Measurements from ENCODE around the gene MZB1. TPM values are rescaled to one million over a fixed set of nuclear protein-coding genes. Genes with fewer than 3 reads are reported as not detected.
"Not testable (repeated sequence)": the region's sequence is repeated elsewhere in the genome, so short reads cannot be mapped to it uniquely, and the experiment has no call there.

MZB1 gene
- total RNA-seq, 1 donor from 2014 or later: 53.6 TPM

GRCh38 chr5:139394123-139394653 is 4.5 kb upstream of the MZB1 start:
- intact Hi-C loops (cut with micrococcal nuclease): loop anchor here (5.0 kb wide), 2 partner anchors 122 to 817 kb away; partner anchors contain the start of gene HSPA9
- H3K9me3 Mint-ChIP-seq: no peaks in the 10 kb centered on the region
- H3K36me3 Mint-ChIP-seq (ENCODE audit: low read depth): peaks cover 58% of the 10 kb centered on the region
- peaks cover 45% of the 10 kb centered on the region for H3K4me1 Mint-ChIP-seq (ENCODE audit: low read depth)
- H3K4me3 Mint-ChIP-seq (ENCODE audit: low read depth): peak overlapping the region; percentile 96
- no peaks in the 10 kb centered on the region for H3K27me3 Mint-ChIP-seq (ENCODE audit: low read depth)
- peak overlapping the region; percentile 97 for H3K27ac Mint-ChIP-seq
- peak; percentile 54 for DNase-seq (ENCODE audit: low spot score)

- Mint-ChIP-seq H3K4me3 (ENCODE audit: low read depth) (peak overlapping the region; percentile 96), H3K9me3 (no peaks in the 10 kb centered on the region), H3K27ac (peak overlapping the region; percentile 97), H3K4me1 (ENCODE audit: low read depth) (peaks cover 46% of the 10 kb centered on the region), H3K27me3 (ENCODE audit: low read depth) (no peaks in the 10 kb centered on the region), H3K36me3 (ENCODE audit: low read depth) (peaks cover 60% of the 10 kb centered on the region)
- intact Hi-C loops (cut with micrococcal nuclease): loop anchor here (1.0 to 5.0 kb wide), 4 partner anchors 11 to 816 kb away; partner anchors contain the start of genes DNAJC18, HSPA9 and SPATA24
- no peak for DNase-seq (ENCODE audit: low spot score)
Measured at GRCh38 chr5:139393497-139394122, 3.9 kb upstream of the MZB1 start.

GRCh38 chr5:139392678-139393496 is 3.2 kb upstream of the MZB1 start:
- H3K27me3 Mint-ChIP-seq (ENCODE audit: low read depth): no peaks in the 10 kb centered on the region
- H3K4me3 Mint-ChIP-seq (ENCODE audit: low read depth): peak overlapping the region; percentile 96
- DNase-seq (ENCODE audit: low spot score): peak; percentile 84
- intact Hi-C loops (cut with micrococcal nuclease): loop anchor here (1.0 to 5.0 kb wide), 4 partner anchors 11 to 816 kb away; partner anchors contain the start of genes DNAJC18, HSPA9 and SPATA24
- H3K4me1 Mint-ChIP-seq (ENCODE audit: low read depth): peaks cover 51% of the 10 kb centered on the region
- no peaks in the 10 kb centered on the region for H3K9me3 Mint-ChIP-seq
- H3K27ac Mint-ChIP-seq: peak overlapping the region; percentile 97
- H3K36me3 Mint-ChIP-seq (ENCODE audit: low read depth): peaks cover 58% of the 10 kb centered on the region

DNA sequence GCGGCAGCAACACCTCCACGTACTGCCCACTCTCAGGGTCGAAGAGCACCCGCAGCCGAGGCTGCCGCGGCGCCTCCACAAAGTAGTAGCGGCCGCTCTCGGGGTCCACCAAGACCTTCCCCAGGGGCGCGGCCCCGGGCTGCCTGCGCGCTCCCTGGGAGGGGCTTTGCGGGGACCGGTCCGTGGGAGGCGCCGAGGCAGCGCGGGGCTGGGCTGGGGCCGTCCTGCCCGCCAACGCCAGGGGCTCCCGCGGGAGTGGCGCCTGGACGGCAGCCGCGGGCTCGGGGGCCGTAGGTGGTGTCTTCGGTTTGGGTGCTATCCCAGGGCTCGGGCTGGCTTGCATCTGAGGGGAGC is 2.6 kb upstream of the MZB1 start:
- intact Hi-C loops (cut with micrococcal nuclease): loop anchor here (2.0 to 5.0 kb wide), 3 partner anchors 46 to 815 kb away; partner anchors contain the start of genes DNAJC18 and HSPA9
- no peaks in the 10 kb centered on the region for H3K27me3 Mint-ChIP-seq (ENCODE audit: low read depth)
- peak overlapping the region; percentile 100 for H3K27ac Mint-ChIP-seq
- no peaks in the 10 kb centered on the region for H3K9me3 Mint-ChIP-seq
- peak overlapping the region; percentile 100 for H3K4me3 Mint-ChIP-seq (ENCODE audit: low read depth)
- peaks cover 51% of the 10 kb centered on the region for H3K4me1 Mint-ChIP-seq (ENCODE audit: low read depth)
- no peak for DNase-seq (ENCODE audit: low spot score)
- peaks cover 52% of the 10 kb centered on the region for H3K36me3 Mint-ChIP-seq (ENCODE audit: low read depth)

DNA sequence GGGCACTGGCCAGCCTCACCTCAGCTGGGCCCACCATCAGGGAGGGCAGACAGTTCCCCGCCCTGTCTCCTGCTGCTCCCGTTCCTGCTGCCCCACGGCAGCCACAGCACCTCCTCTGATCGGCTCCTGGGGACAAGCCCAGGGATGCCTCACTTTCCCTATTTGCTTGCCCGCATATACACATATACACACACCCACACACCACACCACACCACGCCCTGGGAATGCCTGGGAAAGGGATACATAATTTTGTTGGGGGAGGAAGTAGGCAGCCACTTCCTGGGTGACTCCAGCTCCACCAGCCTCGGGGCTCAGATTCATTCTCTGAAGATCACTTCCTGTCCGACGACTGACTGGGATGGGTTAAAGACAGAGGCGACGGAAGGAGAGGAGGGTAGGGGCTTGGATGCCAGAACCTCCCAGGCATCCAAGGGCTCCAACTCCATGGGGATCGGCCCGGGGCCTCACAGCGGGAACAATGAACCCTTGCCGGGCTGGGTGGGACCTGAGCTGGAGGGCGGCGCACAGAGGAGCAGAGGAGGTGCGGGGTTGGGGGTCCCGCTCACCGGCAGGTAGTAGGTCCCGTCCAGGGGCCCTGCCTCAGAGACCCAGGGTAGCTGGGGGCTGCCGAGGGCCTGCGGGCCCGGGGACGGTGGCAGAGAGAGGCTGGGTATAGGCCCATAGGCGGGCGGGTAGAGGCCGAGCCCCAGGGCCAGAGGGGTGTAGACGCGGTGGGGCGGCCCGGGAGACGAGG is 2.0 kb upstream of the MZB1 start:
- Mint-ChIP-seq H3K9me3 (no peaks in the 10 kb centered on the region), H3K36me3 (ENCODE audit: low read depth) (peaks cover 46% of the 10 kb centered on the region), H3K27me3 (ENCODE audit: low read depth) (no peaks in the 10 kb centered on the region), H3K4me3 (ENCODE audit: low read depth) (peak overlapping the region; percentile 100), H3K4me1 (ENCODE audit: low read depth) (peaks cover 48% of the 10 kb centered on the region), H3K27ac (peak overlapping the region; percentile 100)
- DNase-seq (ENCODE audit: low spot score): no peak
- intact Hi-C loops (cut with micrococcal nuclease): loop anchor here (2.0 to 5.0 kb wide), 5 partner anchors 47 to 814 kb away; partner anchors contain the start of genes DNAJC18, HSPA9 and MATR3

- intact Hi-C loops (cut with micrococcal nuclease): loop anchor here (1.0 to 5.0 kb wide), 6 partner anchors 24 to 814 kb away; partner anchors contain the start of genes HSPA9 and MATR3
- Mint-ChIP-seq H3K27ac (peak overlapping the region; percentile 100), H3K9me3 (no peaks in the 10 kb centered on the region), H3K27me3 (ENCODE audit: low read depth) (no peaks in the 10 kb centered on the region), H3K4me3 (ENCODE audit: low read depth) (peak overlapping the region; percentile 100), H3K4me1 (ENCODE audit: low read depth) (peaks cover 49% of the 10 kb centered on the region), H3K36me3 (ENCODE audit: low read depth) (peaks cover 38% of the 10 kb centered on the region)
- no peak for DNase-seq (ENCODE audit: low spot score)
Measured at GRCh38 chr5:139390639-139391569, 1.2 kb upstream of the MZB1 start.

DNA sequence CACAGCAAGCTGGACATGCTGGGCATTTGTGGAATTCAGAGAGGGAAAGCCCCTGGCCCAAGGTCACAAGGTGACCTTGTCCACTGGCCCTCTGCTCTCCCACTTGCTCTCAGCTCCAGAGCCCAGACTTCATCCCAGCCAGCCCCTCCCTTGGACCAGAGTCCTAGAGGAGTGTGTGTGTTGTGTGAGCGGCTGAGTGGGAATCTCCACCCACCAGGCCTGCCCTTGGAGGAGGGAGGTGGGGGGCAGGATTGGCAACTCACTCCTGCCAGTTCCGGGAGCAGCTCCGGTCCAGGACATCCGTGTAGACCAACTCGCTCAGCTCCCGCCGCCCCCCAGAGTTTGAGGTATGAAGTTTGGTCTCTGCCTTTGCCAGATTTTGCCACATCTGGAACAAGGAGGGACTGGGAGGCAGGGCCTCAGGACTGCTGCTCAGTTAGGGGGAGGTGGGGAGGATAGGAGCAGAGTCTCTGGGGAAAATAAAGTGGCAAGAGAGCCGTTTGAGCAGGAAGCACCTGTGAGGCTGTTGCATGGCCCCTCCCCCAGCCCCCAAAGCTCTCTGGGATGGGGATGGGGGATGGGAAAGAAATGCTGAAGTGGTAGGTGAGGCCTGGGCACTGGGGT is 1.4 kb downstream of the MZB1 start:
- H3K27me3 Mint-ChIP-seq (ENCODE audit: low read depth): no peaks in the 10 kb centered on the region
- H3K4me3 Mint-ChIP-seq (ENCODE audit: low read depth): peak overlapping the region; percentile 68
- peak overlapping the region; percentile 60 for H3K27ac Mint-ChIP-seq
- H3K9me3 Mint-ChIP-seq: no peaks in the 10 kb centered on the region
- H3K36me3 Mint-ChIP-seq (ENCODE audit: low read depth): peaks cover 26% of the 10 kb centered on the region
- H3K4me1 Mint-ChIP-seq (ENCODE audit: low read depth): peaks cover 61% of the 10 kb centered on the region
- intact Hi-C loops (cut with micrococcal nuclease): no loop called here
- no peak for DNase-seq (ENCODE audit: low spot score)

DNA sequence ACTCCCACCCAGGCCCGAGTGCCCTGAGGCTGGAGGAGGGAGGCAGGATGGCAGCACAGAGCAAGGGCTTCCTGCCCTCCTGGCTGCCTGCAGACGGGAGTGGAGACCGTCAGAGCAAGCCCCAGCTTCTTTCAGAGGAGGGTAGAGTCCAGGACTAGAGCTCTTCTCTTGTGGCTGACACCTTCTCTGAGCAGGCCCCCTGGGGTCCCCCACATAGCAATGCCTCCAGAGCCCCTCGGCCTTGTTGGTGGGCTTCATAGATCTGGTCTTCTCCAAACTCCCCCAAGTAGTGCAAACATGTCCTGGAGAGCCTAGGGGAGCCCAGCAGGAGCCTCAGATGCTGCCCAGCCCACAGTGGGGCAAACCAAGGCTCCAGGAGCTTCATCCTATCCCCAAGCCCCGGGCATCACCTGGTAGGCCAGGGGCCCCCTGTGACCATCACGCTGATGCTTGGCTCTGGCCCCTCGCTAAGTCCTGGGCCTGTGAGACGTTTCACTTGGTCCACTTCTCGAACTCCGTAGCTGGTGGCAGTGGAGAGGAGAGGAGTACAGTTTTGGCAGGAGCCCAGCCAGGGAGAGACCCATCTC is 2.0 kb downstream of the MZB1 start:
- H3K36me3 Mint-ChIP-seq (ENCODE audit: low read depth): peaks cover 21% of the 10 kb centered on the region
- H3K9me3 Mint-ChIP-seq: no peaks in the 10 kb centered on the region
- DNase-seq (ENCODE audit: low spot score): no peak
- H3K27ac Mint-ChIP-seq: peak overlapping the region; percentile 60
- intact Hi-C loops (cut with micrococcal nuclease): no loop called here
- peak overlapping the region; percentile 68 for H3K4me3 Mint-ChIP-seq (ENCODE audit: low read depth)
- H3K4me1 Mint-ChIP-seq (ENCODE audit: low read depth): peaks cover 59% of the 10 kb centered on the region
- H3K27me3 Mint-ChIP-seq (ENCODE audit: low read depth): no peaks in the 10 kb centered on the region

- H3K4me3 Mint-ChIP-seq (ENCODE audit: low read depth); H3K9me3 Mint-ChIP-seq; H3K27me3 Mint-ChIP-seq (ENCODE audit: low read depth); DNase-seq (ENCODE audit: low spot score); intact Hi-C loops (cut with micrococcal nuclease): not testable (repeated sequence)
- Mint-ChIP-seq H3K27ac (peak overlapping the region; percentile 39), H3K4me1 (ENCODE audit: low read depth) (peaks cover 58% of the 10 kb centered on the region), H3K36me3 (ENCODE audit: low read depth) (peaks cover 20% of the 10 kb centered on the region)
Measured at GRCh38 chr5:139386956-139387355, 2.8 kb downstream of the MZB1 start.

- no peak for DNase-seq (ENCODE audit: low spot score)
- peaks cover 51% of the 10 kb centered on the region for H3K4me1 Mint-ChIP-seq (ENCODE audit: low read depth)
- H3K36me3 Mint-ChIP-seq (ENCODE audit: low read depth): peaks cover 14% of the 10 kb centered on the region
- H3K27ac Mint-ChIP-seq: peak overlapping the region; percentile 84
- no peak overlapping the region for H3K4me3 Mint-ChIP-seq (ENCODE audit: low read depth)
- intact Hi-C loops (cut with micrococcal nuclease): no loop called here
- no peaks in the 10 kb centered on the region for H3K9me3 Mint-ChIP-seq
- no peaks in the 10 kb centered on the region for H3K27me3 Mint-ChIP-seq (ENCODE audit: low read depth)
Measured at GRCh38 chr5:139386050-139386438, 3.7 kb downstream of the MZB1 start.

Data from activated T-helper 2 cell treated with anti-CD3 and anti-CD28 coated beads, Interferon-gamma antibody, Interleukin-2, Interleukin-4, amounts not matched to agents 10 μg/mL and 5 μg/mL and 100 μg/mL, durations not matched to agents 14 hours and 24 hours and 36 hours (primary cell).